Measurements from ENCODE around the gene SYMPK.

Gene SYMPK

DNA sequence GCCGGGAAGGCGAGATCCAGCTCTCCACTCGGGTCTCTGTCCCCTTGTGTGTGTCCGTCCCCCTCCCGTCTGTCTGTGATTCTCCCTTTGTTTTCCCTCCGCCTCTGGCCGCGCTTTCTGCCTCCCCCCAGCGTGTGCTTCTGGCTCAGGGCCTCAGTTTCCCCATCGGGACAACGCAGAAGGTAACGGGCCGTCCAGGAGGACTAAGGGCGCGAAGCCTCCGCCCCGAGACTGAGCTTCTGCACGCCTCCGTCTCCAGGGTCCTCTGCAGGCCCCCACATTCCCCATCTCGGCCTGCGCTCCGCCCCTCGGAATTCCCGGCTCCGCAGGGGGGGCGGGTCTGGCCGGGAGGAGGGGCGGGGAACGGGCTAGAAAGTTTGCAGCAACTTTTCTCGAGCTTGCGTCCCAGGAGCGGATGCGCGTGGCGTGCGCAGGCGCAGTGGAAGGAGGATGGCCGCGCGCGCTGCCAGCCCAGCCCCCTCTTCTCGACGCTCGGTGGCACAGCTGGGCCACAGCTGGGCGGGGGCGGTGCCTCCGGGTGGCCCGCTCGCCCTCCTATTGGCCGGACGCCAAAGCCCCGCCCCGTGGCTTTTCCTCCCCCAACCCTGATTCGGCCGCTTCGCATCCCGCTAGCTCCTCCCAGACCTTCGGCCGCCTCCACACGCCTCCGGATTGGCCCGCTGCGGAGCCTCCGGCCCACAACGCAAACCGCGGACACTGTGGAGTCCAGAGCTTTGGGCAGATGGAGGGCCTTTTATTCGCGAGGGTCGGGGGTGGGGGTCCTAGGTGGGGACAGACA is 93.8 kb downstream of the SYMPK start, which contains the start of gene SIX5:
SIX5 (minus strand) TSS at position 269 of the 799 bp plus-strand sequence. CDS start 408 bp downstream, outside the sequence.
- Histone ChIP-seq H3K9me3 (ENCODE audit: severe bottlenecking) (no peaks in the 10 kb centered on the region), H3K27me3 (ENCODE audit: insufficient read depth, low read depth, severe bottlenecking) (no peaks in the 10 kb centered on the region), H3K36me3 (no peaks in the 10 kb centered on the region; the same call in 1 of the 2 replicates), H3K4me3 (ENCODE audit: low read depth, low read length) (peak within 1 kb of the TSS; percentile 62), H3K27ac (peak within 1 kb of the TSS; percentile 78)
- TF ChIP-seq, protein P1, sequence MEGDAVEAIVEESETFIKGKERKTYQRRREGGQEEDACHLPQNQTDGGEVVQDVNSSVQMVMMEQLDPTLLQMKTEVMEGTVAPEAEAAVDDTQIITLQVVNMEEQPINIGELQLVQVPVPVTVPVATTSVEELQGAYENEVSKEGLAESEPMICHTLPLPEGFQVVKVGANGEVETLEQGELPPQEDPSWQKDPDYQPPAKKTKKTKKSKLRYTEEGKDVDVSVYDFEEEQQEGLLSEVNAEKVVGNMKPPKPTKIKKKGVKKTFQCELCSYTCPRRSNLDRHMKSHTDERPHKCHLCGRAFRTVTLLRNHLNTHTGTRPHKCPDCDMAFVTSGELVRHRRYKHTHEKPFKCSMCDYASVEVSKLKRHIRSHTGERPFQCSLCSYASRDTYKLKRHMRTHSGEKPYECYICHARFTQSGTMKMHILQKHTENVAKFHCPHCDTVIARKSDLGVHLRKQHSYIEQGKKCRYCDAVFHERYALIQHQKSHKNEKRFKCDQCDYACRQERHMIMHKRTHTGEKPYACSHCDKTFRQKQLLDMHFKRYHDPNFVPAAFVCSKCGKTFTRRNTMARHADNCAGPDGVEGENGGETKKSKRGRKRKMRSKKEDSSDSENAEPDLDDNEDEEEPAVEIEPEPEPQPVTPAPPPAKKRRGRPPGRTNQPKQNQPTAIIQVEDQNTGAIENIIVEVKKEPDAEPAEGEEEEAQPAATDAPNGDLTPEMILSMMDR (IDR thresholded peaks at IDR 0.05; ENCODE audit: low read depth, low read length), result no peak
- DNase-seq, result peak; percentile 96

DNA sequence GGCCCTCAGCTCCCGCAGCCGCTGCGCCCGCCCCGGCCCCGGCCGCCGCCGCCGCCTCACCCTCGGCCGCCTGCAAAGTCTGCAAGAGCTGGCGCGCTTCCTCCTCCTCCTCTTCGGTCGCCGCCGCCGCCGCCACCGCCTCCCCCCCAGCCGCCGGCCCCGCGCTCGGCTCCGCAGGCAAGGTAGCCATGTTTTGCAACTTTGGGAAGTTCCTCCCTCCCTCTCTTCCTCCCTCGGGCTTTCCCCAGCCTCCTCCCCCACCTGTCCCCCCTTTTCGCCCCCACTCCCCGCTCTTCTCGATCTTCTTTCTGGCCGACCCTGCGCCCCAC is 94.3 kb downstream of the SYMPK start:
- Histone ChIP-seq H3K27ac (peak overlapping the region; percentile 78), H3K9me3 (ENCODE audit: severe bottlenecking) (no peaks in the 10 kb centered on the region), H3K4me3 (ENCODE audit: low read depth, low read length) (peak overlapping the region; percentile 62), H3K27me3 (ENCODE audit: insufficient read depth, low read depth, severe bottlenecking) (no peaks in the 10 kb centered on the region), H3K36me3 (no peaks in the 10 kb centered on the region; the same call in 1 of the 2 replicates)
- TF ChIP-seq, protein P1 (IDR thresholded peaks at IDR 0.05; ENCODE audit: low read depth, low read length), result no peak
- DNase-seq, result peak; percentile 45

DNA sequence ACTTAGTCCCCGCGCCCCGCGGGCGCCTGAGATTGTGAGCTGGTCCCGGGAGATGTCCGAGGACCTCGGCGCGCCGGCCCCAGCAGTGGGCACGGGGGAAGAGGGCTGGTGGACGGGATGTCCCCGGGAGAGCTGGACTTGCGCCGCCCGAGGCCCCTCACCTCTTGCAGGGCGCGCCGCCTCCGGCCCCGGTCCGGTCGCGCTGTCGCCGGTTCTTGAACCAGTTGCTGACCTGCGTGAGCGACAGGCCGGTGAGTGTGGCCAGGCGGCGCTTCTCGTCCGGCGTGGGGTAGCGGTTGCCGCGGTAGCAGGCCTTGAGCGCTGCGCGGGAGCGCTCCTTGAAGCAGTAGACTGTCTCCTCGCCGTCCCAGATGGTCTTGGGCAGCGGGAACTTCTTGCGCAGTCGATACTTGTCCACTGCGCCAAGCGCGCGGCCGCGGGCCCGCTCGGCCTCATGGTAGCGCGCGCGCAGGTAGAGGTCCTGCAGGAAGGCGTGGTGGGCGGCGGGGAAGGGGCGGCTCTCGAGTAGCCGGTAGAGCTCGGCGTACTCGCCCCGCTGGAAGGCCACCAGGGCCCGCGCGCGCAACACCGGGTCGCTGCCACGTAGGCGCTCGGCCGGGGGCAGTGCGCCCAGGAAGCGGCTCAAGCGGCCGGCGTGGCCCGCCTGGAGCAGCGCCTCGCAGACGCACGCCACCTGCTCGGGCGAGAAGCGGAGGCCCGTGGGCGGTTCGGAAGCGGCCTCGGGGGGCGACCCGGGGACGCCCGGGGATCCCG is 94.9 kb downstream of the SYMPK start:
- DNase-seq, result peak; percentile 70
- H3K9me3 ChIP-seq (ENCODE audit: severe bottlenecking), result no peaks in the 10 kb centered on the region
- H3K4me3 ChIP-seq (ENCODE audit: low read depth, low read length), result peak overlapping the region; percentile 62
- TF ChIP-seq, protein P1 (IDR thresholded peaks at IDR 0.05; ENCODE audit: low read depth, low read length), result no peak
- H3K36me3 ChIP-seq, result no peaks in the 10 kb centered on the region; the same call in 1 of the 2 replicates
- peak overlapping the region; percentile 60 for H3K27ac ChIP-seq
- H3K27me3 ChIP-seq (ENCODE audit: insufficient read depth, low read depth, severe bottlenecking), result no peaks in the 10 kb centered on the region

DNA sequence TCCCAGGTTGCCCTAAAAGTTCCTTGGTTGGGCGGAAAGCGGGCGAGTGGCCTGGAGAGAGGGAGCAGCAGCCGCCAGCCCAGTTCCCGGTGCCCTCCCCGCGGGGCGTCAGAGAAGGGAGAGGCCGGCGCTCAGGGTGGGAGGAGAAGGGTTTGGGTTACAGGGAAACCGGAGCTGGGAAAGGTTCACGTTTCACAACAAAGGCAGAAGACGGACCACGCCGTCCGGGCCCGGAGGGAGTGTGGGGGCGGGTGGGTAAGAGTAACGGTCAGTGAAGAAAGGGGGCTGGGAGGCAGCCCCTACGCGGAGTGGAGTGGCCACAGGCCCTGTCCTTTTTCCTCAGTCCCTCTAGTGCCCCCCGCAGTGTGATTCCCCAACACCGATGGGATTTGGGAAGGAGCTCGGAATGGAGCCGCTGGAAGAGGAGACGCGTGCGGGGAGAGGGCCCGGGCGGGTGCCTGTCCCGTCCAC is 95.5 kb downstream of the SYMPK start:
- TF ChIP-seq, protein P1 (IDR thresholded peaks at IDR 0.05; ENCODE audit: low read depth, low read length), result no peak
- DNase-seq, result peak; percentile 40
- peak overlapping the region; percentile 60 for H3K27ac ChIP-seq
- peak overlapping the region; percentile 62 for H3K4me3 ChIP-seq (ENCODE audit: low read depth, low read length)
- H3K9me3 ChIP-seq (ENCODE audit: severe bottlenecking), result no peaks in the 10 kb centered on the region
- H3K27me3 ChIP-seq (ENCODE audit: insufficient read depth, low read depth, severe bottlenecking), result no peaks in the 10 kb centered on the region
- no peaks in the 10 kb centered on the region; the same call in 1 of the 2 replicates for H3K36me3 ChIP-seq

DNA sequence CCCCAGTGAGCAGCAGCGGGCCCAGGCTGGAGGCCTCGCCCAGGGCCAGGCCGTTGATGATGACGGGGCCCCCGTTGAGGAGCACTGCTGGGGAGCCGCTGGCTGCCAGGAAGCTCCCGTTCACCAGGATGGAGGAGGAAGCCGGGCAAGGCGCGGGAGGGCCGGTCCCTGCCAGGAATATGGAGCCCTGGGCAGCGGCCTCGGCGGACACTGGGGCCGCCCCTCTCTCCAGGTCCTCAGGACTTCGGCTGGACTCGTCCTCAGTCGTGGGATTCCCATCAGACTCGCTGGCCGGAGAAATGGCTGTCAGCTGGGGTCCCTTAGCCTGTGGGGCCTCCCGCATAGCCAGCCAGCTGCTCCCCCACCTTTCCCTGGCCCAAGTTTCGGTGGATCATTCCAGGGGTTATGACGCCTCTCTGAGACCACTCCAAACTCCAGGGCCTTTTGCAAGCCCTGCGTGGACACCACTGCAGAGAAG is 96.0 kb downstream of the SYMPK start:
- TF ChIP-seq, protein P1 (IDR thresholded peaks at IDR 0.05; ENCODE audit: low read depth, low read length), result no peak
- H3K27me3 ChIP-seq (ENCODE audit: insufficient read depth, low read depth, severe bottlenecking), result no peaks in the 10 kb centered on the region
- no peak for DNase-seq
- H3K4me3 ChIP-seq (ENCODE audit: low read depth, low read length), result peak overlapping the region; percentile 62
- H3K36me3 ChIP-seq, result no peaks in the 10 kb centered on the region; the same call in 1 of the 2 replicates
- peak overlapping the region; percentile 60; the same call in 1 of the 2 replicates for H3K27ac ChIP-seq
- H3K9me3 ChIP-seq (ENCODE audit: severe bottlenecking), result no peaks in the 10 kb centered on the region
